ENCODE data around the gene DAGLB.
A peak's percentile ranks its signal among the peaks of the same experiment; 100 is the strongest.
"Not testable (repeated sequence)": the region's sequence is repeated elsewhere in the genome, so short reads cannot be mapped to it uniquely, and the experiment has no call there.

Gene DAGLB

DNA sequence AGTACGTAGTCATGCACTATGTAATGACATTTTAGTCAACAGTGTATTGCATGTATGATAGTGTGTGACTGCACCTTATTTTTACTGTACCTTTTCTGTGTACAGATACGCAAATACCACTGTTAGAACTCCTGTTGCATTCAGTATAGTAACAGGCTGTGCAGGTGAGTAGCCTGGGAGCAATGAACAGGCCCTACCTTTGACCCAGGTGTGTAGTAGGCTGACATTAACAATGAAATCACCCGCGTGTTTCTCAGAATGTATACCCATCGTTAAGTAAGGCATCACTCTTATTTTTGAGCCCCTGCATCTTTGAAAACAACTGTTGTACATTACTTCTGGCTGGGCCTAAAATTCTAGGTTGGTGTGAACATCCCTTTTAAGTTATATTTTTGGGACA, 41.6 kb downstream of the DAGLB start:
- Histone ChIP-seq H3K27me3 (ENCODE audit: low read depth, low read length) (no peaks in the 10 kb centered on the region), H3K4me3 (ENCODE audit: low read depth in 1 of 2, low read length in 2 of 2) (no peak overlapping the region), H3K36me3 (ENCODE audit: control insufficient read depth in 1 of 2, insufficient read depth in 2 of 2, low read length in 2 of 2) (peaks cover 66 to 86% of the 10 kb centered on the region in 2 donors), H3K4me1 (ENCODE audit: control insufficient read depth in 1 of 2, insufficient read depth in 2 of 2, low read length in 2 of 2) (no peaks in the 10 kb centered on the region), H3K9me3 (ENCODE audit: control insufficient read depth in 1 of 2, low read length in 2 of 2) (no peaks in the 10 kb centered on the region), H3K27ac (ENCODE audit: low read length) (no peak overlapping the region)

DNA sequence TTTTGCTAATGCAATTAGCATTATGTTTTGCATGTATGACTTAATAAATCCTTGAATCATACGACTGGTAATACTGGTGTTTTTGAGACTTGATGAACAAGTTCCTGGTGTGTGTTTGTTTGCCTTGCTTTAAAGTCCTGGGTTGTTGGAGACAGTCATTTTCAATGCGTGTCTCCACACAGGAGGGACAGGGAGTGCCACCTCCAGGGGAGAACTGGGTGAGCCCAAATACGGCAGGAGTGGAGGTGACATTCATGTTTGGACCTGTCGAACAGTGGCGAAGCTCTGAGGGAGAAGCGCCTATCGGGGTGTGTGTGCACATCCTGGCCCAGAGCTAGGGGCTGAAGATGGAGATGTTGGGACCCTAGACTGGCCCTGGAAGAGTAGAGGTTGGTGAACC, 43.8 kb downstream of the DAGLB start:
- Histone ChIP-seq H3K27ac (ENCODE audit: low read length) (no peak overlapping the region), H3K36me3 (ENCODE audit: control insufficient read depth in 1 of 2, insufficient read depth in 2 of 2, low read length in 2 of 2) (peaks cover 53 to 70% of the 10 kb centered on the region in 2 donors), H3K9me3 (ENCODE audit: control insufficient read depth in 1 of 2, low read length in 2 of 2) (no peaks in the 10 kb centered on the region), H3K27me3 (ENCODE audit: low read depth, low read length) (no peaks in the 10 kb centered on the region), H3K4me3 (ENCODE audit: low read depth in 1 of 2, low read length in 2 of 2) (no peak overlapping the region), H3K4me1 (ENCODE audit: control insufficient read depth in 1 of 2, insufficient read depth in 2 of 2, low read length in 2 of 2) (peaks cover 0 to 10% of the 10 kb centered on the region in 2 donors)

GRCh38 chr7:6402741-6403140, 45.0 kb downstream of the DAGLB start:
- Histone ChIP-seq H3K27ac (ENCODE audit: low read length) (no peak overlapping the region), H3K9me3 (ENCODE audit: control insufficient read depth in 1 of 2, low read length in 2 of 2) (no peaks in the 10 kb centered on the region), H3K36me3 (ENCODE audit: control insufficient read depth in 1 of 2, insufficient read depth in 2 of 2, low read length in 2 of 2) (peaks cover 46 to 62% of the 10 kb centered on the region in 2 donors), H3K4me3 (ENCODE audit: low read depth in 1 of 2, low read length in 2 of 2) (no peak overlapping the region), H3K27me3 (ENCODE audit: low read depth, low read length) (no peaks in the 10 kb centered on the region), H3K4me1 (ENCODE audit: control insufficient read depth in 1 of 2, insufficient read depth in 2 of 2, low read length in 2 of 2) (peaks cover 0 to 19% of the 10 kb centered on the region in 2 donors)

DNA sequence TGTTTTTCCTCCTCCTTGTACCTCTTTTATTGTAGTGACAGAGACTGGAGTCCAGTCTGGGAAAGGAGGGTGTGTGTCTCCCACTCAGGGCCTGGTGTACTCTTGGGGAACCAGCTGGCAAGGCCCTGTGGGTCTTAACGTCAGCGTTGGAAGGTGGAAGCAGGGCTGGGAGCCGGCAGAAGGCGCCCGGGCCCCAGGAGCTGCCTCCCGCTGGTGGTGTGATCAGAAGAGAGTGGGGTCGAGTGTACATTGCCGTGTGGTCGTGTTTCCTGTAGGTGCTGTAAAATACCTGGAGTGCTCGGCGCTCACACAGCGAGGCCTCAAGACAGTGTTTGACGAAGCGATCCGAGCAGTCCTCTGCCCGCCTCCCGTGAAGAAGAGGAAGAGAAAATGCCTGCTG, 45.7 kb downstream of the DAGLB start:
- no peak overlapping the region for H3K4me3 ChIP-seq (ENCODE audit: low read depth in 1 of 2, low read length in 2 of 2)
- no peaks in the 10 kb centered on the region for H3K27me3 ChIP-seq (ENCODE audit: low read depth, low read length)
- no peak overlapping the region for H3K27ac ChIP-seq (ENCODE audit: low read length)
- H3K9me3 ChIP-seq (ENCODE audit: control insufficient read depth in 1 of 2, low read length in 2 of 2) = no peaks in the 10 kb centered on the region
- peaks cover 41 to 56% of the 10 kb centered on the region in 2 donors for H3K36me3 ChIP-seq (ENCODE audit: control insufficient read depth in 1 of 2, insufficient read depth in 2 of 2, low read length in 2 of 2)
- H3K4me1 ChIP-seq (ENCODE audit: control insufficient read depth in 1 of 2, insufficient read depth in 2 of 2, low read length in 2 of 2) = peaks cover 0 to 23% of the 10 kb centered on the region in 2 donors

GRCh38 chr7:6401536-6401935, 46.2 kb downstream of the DAGLB start:
- Histone ChIP-seq H3K36me3 (ENCODE audit: control insufficient read depth in 1 of 2, insufficient read depth in 2 of 2, low read length in 2 of 2) (peaks cover 41 to 53% of the 10 kb centered on the region in 2 donors), H3K27ac (ENCODE audit: low read length) (no peak overlapping the region), H3K9me3 (ENCODE audit: control insufficient read depth in 1 of 2, low read length in 2 of 2) (no peaks in the 10 kb centered on the region), H3K4me1 (ENCODE audit: control insufficient read depth in 1 of 2, insufficient read depth in 2 of 2, low read length in 2 of 2) (peaks cover 0 to 23% of the 10 kb centered on the region in 2 donors), H3K4me3 (ENCODE audit: low read depth in 1 of 2, low read length in 2 of 2) (no peak overlapping the region), H3K27me3 (ENCODE audit: low read depth, low read length) (no peaks in the 10 kb centered on the region)

DNA sequence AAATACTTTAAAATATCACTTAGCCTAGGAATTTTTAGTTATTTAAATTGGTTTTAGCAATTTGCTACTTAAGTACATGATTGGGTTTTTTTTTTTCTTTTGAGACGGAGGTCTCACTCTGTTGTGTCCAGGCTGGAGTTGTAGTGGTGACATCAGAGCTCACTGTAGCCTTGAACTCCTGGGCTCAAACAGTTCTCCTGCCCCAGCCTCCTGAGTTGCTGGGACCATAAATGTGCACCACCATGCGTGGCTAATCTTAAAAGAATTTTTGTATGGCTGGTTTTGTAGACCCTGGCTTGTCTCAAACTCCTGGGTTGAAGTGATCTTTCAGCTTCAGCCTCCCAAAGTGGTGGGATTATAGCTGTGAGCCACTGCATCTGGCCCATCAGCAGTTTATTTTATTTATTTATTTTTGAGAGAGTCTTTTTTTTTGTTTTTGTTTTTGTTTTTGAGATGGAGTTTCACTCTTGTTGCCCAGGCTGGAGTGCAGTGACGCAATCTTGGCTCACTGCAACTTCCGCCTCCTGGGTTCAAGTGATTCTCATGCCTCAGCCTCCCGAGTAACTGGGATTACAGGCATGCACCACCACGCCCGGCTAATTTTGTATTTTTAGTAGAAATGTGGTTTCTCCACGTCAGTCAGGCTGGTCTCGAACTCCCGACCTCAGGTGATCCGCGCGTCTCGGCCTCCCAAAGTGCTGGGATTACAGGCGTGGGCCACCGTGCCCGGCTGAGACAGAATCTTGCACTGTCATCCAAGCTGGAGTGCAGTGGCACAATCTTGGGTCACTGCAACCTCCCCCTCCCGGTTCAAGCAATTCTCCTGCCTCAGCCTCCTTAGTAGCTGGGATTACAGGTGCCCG, 47.3 kb downstream of the DAGLB start:
- not testable (repeated sequence) for H3K4me3 ChIP-seq (ENCODE audit: low read depth in 1 of 2, low read length in 2 of 2); H3K9me3 ChIP-seq (ENCODE audit: control insufficient read depth in 1 of 2, low read length in 2 of 2); H3K27me3 ChIP-seq (ENCODE audit: low read depth, low read length); H3K27ac ChIP-seq (ENCODE audit: low read length)
- Histone ChIP-seq H3K36me3 (ENCODE audit: control insufficient read depth in 1 of 2, insufficient read depth in 2 of 2, low read length in 2 of 2) (peaks cover 32 to 42% of the 10 kb centered on the region in 2 donors), H3K4me1 (ENCODE audit: control insufficient read depth in 1 of 2, insufficient read depth in 2 of 2, low read length in 2 of 2) (peaks cover 0 to 31% of the 10 kb centered on the region in 2 donors)

GRCh38 chr7:6399351-6399750, 48.4 kb downstream of the DAGLB start:
- Histone ChIP-seq H3K36me3 (ENCODE audit: control insufficient read depth in 1 of 2, insufficient read depth in 2 of 2, low read length in 2 of 2) (peaks cover 28 to 31% of the 10 kb centered on the region in 2 donors), H3K9me3 (ENCODE audit: control insufficient read depth in 1 of 2, low read length in 2 of 2) (no peaks in the 10 kb centered on the region), H3K27me3 (ENCODE audit: low read depth, low read length) (no peaks in the 10 kb centered on the region), H3K27ac (ENCODE audit: low read length) (peak overlapping the region; percentile 5), H3K4me3 (ENCODE audit: low read depth in 1 of 2, low read length in 2 of 2) (no peak overlapping the region), H3K4me1 (ENCODE audit: control insufficient read depth in 1 of 2, insufficient read depth in 2 of 2, low read length in 2 of 2) (peaks cover 0 to 32% of the 10 kb centered on the region in 2 donors)

DNA sequence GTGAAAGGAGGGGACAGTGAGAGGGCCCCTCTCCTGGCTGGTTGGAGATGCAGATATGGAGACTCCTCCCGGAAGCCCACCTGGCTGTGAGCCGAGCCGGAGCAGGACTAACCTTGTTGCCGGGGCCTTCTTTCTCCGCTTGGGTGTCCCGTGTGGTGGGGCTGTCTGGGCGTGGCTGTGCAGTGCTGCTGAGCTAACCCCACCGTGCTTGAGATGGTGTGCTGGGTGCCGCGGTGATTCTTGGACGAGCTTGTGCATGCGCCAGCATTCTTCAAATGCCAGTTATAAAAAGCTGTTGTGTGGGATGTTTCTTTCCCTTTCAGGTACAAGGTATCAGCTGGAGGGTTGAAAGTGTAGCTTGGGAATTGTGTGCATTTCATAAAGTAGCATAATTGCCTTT, 48.8 kb downstream of the DAGLB start:
- Histone ChIP-seq H3K4me3 (ENCODE audit: low read depth in 1 of 2, low read length in 2 of 2) (no peak overlapping the region), H3K4me1 (ENCODE audit: control insufficient read depth in 1 of 2, insufficient read depth in 2 of 2, low read length in 2 of 2) (peaks cover 0 to 36% of the 10 kb centered on the region in 2 donors), H3K9me3 (ENCODE audit: control insufficient read depth in 1 of 2, low read length in 2 of 2) (no peaks in the 10 kb centered on the region), H3K27ac (ENCODE audit: low read length) (peak overlapping the region; percentile 5), H3K27me3 (ENCODE audit: low read depth, low read length) (no peaks in the 10 kb centered on the region), H3K36me3 (ENCODE audit: control insufficient read depth in 1 of 2, insufficient read depth in 2 of 2, low read length in 2 of 2) (peaks cover 24 to 27% of the 10 kb centered on the region in 2 donors)

DNA sequence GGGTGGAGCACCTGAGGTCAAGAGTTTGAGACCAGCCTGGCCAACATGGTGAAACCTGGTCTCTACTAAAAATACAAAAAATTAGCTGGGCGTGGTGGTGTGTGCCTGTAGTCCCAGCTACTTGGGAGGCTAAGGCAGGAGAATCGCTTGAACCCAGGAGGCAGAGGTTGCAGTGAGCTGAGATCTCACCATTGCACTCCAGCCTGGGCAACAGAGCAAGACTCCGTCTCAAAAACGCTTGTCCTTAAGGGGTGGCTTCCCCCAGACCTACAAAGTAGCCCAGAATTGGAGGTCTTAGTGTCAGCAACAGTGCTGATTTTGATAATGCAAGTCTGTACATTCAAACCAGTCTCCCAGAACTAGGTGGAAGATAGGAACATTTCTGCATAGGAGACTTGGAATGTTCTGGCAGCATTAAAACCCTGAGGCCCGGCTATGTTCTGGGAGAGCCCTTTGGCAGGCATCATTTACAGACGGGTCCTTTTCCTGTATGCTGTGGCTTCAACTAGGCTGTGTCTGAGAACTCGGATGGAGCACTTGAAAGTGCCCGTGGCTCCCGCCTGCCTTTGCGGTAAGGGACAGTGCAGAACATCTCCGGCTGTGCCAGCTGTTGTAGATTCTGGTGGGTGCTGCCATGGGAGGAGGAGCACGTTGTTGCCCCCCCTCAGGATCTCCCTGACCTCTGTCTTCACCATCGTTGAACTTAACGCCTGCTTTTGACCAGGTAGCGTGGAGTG, 49.8 kb downstream of the DAGLB start:
- Histone ChIP-seq H3K36me3 (ENCODE audit: control insufficient read depth in 1 of 2, insufficient read depth in 2 of 2, low read length in 2 of 2) (peaks cover 18 to 19% of the 10 kb centered on the region in 2 donors), H3K4me1 (ENCODE audit: control insufficient read depth in 1 of 2, insufficient read depth in 2 of 2, low read length in 2 of 2) (peaks cover 4 to 46% of the 10 kb centered on the region in 2 donors)
- H3K27ac ChIP-seq (ENCODE audit: low read length); H3K27me3 ChIP-seq (ENCODE audit: low read depth, low read length); H3K4me3 ChIP-seq (ENCODE audit: low read depth in 1 of 2, low read length in 2 of 2); H3K9me3 ChIP-seq (ENCODE audit: control insufficient read depth in 1 of 2, low read length in 2 of 2): not testable (repeated sequence)

- Histone ChIP-seq H3K27ac (ENCODE audit: low read length) (peak overlapping the region; percentile 65), H3K36me3 (ENCODE audit: control insufficient read depth in 1 of 2, insufficient read depth in 2 of 2, low read length in 2 of 2) (peaks cover 2 to 18% of the 10 kb centered on the region in 2 donors), H3K4me3 (ENCODE audit: low read depth in 1 of 2, low read length in 2 of 2) (no peak overlapping the region), H3K4me1 (ENCODE audit: control insufficient read depth in 1 of 2, insufficient read depth in 2 of 2, low read length in 2 of 2) (peaks cover 10 to 49% of the 10 kb centered on the region in 2 donors), H3K27me3 (ENCODE audit: low read depth, low read length) (no peaks in the 10 kb centered on the region), H3K9me3 (ENCODE audit: control insufficient read depth in 1 of 2, low read length in 2 of 2) (no peaks in the 10 kb centered on the region)
Observed at GRCh38 chr7:6395898-6396595, 51.7 kb downstream of the DAGLB start.

GRCh38 chr7:6394114-6394513, 53.6 kb downstream of the DAGLB start:
- no peak overlapping the region for H3K4me3 ChIP-seq (ENCODE audit: low read depth in 1 of 2, low read length in 2 of 2)
- H3K9me3 ChIP-seq (ENCODE audit: control insufficient read depth in 1 of 2, low read length in 2 of 2) = no peaks in the 10 kb centered on the region
- peaks cover 10 to 41% of the 10 kb centered on the region in 2 donors for H3K4me1 ChIP-seq (ENCODE audit: control insufficient read depth in 1 of 2, insufficient read depth in 2 of 2, low read length in 2 of 2)
- H3K27ac ChIP-seq (ENCODE audit: low read length) = peak overlapping the region; percentile 92
- no peaks in the 10 kb centered on the region for H3K27me3 ChIP-seq (ENCODE audit: low read depth, low read length)
- peaks cover 0 to 17% of the 10 kb centered on the region in 2 donors for H3K36me3 ChIP-seq (ENCODE audit: control insufficient read depth in 1 of 2, insufficient read depth in 2 of 2, low read length in 2 of 2)

All from muscle layer of duodenum (tissue), 2 donors.